ACHN (cell line): Measurements from ENCODE around the gene KLRB1.
"Not testable (repeated sequence)": the region's sequence is repeated elsewhere in the genome, so short reads cannot be mapped to it uniquely, and the experiment has no call there.

Experiments
- DNase-seq: peaks from one replicate; pipeline ENCODE4 v3.0.0-alpha.2; 2015
- in situ Hi-C: cut with HindIII; loops from 2 replicates; pipeline ENCODE4 v1.10.0; 2017; ENCODE audit warnings: low sequenced_read_pairs, low pct_ligation_motif_present, low pct_unique_long_range_greater_than_20kb

The KLRB1 gene

DNA sequence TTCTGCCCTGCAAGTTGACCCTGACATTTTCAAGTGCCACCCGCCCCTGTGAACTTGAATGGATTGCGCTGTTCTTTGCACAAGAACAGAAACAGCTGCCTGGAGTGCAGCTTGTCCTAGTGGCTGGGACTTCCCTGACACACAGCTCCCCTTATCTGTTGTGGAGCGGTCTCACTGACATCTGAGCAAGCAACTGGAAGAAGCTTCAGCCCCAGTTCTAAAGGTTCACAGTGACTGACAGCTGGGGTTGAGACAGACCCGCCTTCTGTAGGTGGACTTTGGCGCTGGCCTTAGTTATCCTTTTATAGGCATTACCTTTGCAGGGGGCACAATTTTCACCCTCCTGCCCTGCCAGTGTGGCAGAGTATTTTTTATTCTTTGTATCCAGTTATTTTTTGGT is 30.0 kb downstream of the KLRB1 start:
- DNase-seq, in situ Hi-C loops: not testable (repeated sequence)

DNA sequence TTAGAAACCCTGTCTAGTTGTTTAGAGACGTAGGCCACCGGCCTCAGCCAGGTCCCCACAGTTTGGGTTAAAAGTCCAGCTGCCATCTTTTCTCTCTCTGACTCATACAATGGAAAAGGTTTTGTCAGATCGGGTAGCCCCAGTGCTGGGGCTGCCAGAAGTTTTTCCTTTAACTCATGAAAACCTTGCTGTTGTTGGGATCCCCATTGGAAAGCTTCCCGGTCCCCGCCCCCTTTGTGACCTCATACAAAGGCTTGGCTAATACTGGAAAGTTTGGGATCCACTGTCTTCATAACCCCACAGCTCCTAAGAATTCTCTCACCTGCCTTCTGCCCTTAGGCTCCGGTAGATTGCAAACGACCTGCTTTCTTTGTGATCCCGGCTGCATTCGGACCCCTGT is 40.6 kb downstream of the KLRB1 start:
- DNase-seq: not testable (repeated sequence)

DNA sequence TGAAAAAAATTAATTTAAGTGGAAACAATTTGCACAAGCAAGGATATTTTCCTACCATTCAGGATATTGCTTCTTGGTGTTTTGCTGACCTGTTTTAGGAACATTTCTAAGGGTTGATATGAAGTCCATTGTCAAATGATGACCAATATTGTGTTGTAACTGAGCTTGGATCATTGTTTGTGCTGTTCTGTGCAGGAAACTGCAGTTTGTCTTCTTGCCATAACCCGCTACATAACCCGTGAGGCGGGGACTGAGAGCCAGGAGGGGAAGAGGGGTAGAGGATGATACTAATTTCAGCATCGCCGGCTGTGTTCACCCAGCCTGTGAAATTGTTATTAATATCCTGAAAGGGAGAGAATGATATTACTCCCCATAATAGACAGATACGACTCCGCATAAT is 41.6 kb downstream of the KLRB1 start:
- in situ Hi-C loops, DNase-seq: not testable (repeated sequence)

More for the DNA sequence above, 40.6 kb downstream of the KLRB1 start:
- in situ Hi-C loops: not testable (repeated sequence)

DNA sequence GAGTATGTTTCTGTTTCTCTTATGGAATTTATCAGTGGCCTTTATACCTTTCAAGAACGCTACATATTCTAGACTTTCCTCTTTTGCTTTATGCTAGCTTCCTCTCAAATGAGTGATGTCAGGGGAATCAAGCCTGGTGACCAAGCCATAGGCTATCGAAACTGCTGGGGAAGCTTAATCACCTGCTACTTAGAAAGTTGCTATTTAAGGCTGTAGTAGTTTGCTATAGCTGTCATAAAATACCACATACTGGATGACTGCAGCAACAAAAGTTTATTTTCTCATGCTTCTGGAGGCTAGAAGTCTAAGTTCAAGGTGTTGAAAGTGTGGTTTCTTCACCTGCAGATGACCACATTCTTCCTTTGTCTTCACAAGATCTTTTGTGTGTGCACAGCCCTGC is 43.3 kb downstream of the KLRB1 start:
- in situ Hi-C loops, DNase-seq: not testable (repeated sequence)

DNA sequence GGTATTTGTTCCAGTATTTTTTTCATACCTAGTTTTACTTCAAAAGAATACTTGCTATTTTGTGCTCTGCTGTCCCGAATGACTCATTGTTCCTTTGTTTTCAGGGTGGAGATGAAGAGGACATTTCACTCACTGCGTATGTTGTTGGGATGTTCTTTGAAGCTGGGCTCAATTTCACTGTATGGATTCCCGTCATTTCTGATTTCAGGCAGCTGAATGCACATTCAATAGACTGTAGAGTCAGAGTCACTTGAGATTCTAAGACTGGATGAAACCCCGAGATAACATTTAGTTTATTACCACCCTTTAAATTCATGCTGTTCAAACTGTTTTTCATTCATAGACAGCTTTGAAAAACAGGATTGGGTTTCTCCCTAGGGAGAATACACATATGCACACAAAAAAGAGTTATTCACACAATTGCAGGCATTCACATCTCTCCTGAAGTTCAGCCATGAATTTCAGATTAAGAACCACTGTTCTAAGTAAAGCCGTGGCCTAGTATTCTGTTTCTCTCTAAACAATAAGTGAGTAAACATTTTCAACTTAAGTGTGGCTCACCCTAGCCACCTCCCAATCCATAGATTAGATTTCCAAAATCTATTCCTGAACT is 44.8 kb downstream of the KLRB1 start:
- DNase-seq, in situ Hi-C loops: not testable (repeated sequence)

DNA sequence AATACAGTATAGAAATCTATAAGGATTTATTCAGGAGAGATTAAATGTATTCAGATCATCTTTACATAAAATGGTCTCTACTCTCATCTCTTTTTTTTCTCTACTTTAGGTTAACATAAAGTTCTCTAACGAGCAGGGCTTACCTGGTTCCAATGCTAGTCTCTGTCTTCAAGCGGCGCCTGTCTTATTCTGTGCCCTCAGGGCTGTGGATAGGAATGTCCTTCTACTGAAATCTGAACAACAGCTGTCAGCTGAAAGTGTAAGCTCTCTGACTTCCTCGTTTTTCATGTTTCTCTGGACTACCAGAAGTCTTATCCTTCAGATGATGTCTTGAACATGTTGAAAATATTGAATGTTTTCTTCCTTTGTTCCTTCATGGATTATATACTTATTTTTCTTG is 62.2 kb downstream of the KLRB1 start:
- in situ Hi-C loops, DNase-seq: not testable (repeated sequence)
